ENCODE data around the gene SLC41A3.
"Not testable (repeated sequence)": the region's sequence is repeated elsewhere in the genome, so short reads cannot be mapped to it uniquely, and the experiment has no call there.

The SLC41A3 gene

DNA sequence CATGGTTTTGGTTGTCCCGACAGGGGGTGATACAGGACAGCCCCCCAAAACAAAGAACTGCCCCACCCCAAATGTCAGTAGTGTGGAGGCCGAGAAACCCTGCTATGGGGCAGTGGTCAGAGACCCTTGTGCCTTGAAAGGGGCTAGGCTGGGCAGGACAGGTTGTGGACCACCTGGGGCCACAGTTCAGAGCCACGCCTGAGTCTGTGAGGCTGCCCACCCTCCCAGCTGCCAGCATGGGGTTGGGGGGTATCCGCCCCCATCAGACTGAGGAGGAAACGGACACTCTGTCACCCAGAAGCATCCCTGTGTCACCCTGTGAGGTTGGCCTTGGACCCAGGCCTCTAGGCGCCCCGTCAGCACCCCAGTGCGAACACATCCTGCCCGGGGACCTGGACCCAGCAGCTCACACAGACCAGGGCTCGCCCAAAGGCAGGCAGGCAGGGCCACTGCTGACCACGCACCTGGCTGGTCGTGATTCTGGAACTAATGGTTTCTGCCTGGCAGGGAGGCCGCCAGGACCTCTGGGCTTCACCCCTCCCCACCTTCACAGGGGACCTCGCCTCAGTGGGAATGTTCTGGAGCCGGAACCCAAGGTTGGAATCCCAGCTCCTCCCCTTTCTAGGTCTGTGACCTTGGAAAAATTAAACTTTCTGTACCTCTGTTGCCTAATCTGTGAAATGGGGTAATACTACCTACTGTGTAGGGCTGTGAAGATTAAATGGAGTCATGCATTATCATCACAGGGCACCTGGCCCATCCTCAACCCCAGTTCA lies 1.4 kb downstream of the SLC41A3 start:
- DNase-seq (ENCODE audit: low read depth in 2 of 2), result no peak

DNA sequence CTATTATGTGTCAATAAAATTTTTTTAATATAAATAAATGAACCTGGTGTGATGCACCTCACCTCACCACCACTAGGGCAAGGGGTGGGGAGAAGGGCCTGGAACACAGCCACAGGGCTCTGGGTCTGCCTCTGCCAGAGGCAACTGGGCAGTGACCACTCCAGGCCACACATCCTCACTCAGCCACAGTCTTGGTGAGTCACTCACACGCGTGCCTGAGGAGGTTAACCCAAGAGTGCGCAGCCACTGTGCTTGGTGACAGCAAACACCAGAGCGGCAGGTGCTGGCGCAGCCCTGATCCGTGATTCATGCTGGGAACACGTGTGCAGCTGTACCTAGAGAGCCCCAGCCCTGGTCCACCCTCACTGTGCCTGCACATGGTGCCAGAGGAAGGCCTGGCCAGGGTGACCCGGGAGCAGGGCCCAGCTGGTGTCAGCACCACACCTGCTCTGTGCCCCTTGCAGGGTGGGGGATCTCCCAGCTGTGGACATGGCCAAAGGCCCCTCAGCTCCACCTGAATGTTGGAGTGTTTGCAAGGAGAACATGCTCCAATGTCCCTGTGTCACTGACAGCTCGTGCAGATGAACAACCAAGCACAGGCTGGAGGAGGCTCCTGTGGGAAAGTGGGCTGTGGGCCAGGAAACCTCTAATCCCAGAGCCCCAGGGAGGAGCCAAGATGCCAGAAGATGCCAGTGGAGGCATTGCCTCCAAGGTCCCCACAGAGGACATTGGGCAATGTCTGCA lies 2.1 kb downstream of the SLC41A3 start:
- DNase-seq (ENCODE audit: low read depth in 2 of 2), result no peak

GRCh38 chr3:126080970-126081369 lies 3.0 kb downstream of the SLC41A3 start:
- no peak for DNase-seq (ENCODE audit: low read depth in 2 of 2)

DNA sequence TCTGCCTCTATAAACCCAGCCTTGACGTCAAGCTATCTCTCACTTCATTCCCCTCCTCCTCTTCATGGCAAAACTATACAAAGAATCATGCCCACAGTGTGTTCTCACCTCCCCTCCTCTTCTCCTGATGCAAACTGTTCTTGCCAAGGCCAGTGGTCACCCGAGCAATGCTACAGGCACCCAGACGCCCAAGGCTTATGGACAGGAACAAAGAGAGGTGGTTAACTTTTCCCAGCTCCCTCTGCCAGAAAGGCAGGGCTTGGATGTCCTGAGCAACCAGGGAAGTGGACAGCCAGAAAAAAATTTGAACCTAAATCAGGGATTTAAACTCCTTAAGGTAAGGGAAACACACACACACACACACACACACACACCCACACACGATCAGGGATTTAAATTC lies 5.1 kb downstream of the SLC41A3 start:
- no peak for DNase-seq (ENCODE audit: low read depth in 2 of 2)

DNA sequence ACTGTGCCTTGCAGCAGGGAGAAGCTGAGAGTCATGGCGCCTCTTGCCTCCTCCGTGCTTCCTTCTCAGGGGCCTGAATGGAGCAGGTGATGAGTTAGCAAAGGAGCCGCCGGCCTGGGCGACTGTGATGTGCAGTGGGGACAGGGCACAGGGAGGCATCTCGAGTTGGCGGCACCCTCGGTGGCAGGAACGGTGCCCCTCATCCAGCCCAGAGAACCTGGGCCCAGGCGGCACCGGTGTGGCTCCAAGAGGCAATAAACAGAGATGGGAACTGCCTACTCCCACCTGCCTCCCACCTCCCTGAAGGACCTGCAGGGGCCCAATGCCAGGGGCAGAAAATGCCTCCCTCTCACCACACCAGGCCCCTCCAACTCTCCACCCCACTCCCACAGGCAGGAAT lies 6.2 kb downstream of the SLC41A3 start:
- DNase-seq (ENCODE audit: low read depth in 2 of 2), result no peak

- DNase-seq (ENCODE audit: low read depth in 2 of 2), result no peak
Measured at GRCh38 chr3:126076140-126076539, 7.8 kb downstream of the SLC41A3 start.

DNA sequence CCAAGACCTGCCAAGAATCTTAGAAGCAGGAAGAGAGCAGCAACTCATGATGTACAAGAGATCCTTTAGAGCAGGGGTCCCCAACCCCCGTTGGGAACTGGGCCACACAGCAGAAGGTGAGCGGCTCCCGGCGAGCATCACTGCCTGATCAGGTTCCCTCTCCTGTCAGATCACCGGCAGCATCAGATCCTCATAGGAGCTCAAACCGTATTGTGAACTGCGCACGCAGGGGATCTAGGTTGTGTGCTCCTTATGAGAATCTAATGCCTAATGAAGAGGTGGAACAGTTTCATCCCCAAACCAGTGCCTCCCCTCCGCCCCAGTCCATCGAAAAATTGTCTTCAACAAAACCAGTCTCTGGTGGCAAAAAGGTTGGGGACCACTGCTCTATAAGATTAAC lies 13.8 kb downstream of the SLC41A3 start:
- DNase-seq (ENCODE audit: low read depth in 2 of 2), result no peak

- DNase-seq (ENCODE audit: low read depth in 2 of 2), result no peak
Measured at GRCh38 chr3:126067959-126068358, 16.0 kb downstream of the SLC41A3 start.

GRCh38 chr3:126066676-126067075 lies 17.2 kb downstream of the SLC41A3 start:
- not testable (repeated sequence) for DNase-seq (ENCODE audit: low read depth in 2 of 2)

- DNase-seq (ENCODE audit: low read depth in 2 of 2), result no peak
Measured at GRCh38 chr3:126065876-126066275, 18.0 kb downstream of the SLC41A3 start.

GRCh38 chr3:126064627-126065258 lies 19.2 kb downstream of the SLC41A3 start:
- DNase-seq (ENCODE audit: low read depth in 2 of 2), result no peak

GRCh38 chr3:126063358-126063965 lies 20.5 kb downstream of the SLC41A3 start:
- DNase-seq (ENCODE audit: low read depth in 2 of 2), result no peak

- DNase-seq (ENCODE audit: low read depth in 2 of 2), result no peak
Measured at GRCh38 chr3:126061301-126062032, 22.5 kb downstream of the SLC41A3 start.

DNA sequence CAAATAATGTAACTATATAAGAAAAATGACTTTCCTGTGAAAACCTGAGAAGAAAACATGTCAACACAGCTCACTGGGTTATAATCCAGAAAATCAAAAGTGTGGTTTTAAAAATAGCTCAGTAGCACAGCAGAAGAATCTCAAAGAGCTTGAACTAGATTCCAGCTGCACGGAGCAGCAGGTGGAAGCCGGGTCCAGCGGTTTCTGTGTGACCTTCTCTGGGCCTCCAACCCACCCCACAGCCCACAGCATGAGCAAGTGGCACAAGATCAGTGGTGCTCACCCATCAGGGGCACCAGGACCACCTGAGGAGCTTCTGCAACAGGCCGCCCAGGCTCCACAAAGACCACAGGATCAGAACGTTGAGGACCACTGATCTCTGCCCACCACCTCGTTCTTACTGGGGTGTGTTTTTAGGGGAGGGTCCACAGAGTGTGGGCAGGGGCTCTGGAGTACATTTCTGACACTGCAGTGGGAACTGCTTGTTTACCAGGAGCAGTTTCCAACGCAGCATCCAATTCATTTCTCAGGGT lies 23.2 kb downstream of the SLC41A3 start:
- DNase-seq (ENCODE audit: low read depth in 2 of 2), result no peak

GRCh38 chr3:126058666-126059065 lies 25.3 kb downstream of the SLC41A3 start:
- no peak for DNase-seq (ENCODE audit: low read depth in 2 of 2)

DNA sequence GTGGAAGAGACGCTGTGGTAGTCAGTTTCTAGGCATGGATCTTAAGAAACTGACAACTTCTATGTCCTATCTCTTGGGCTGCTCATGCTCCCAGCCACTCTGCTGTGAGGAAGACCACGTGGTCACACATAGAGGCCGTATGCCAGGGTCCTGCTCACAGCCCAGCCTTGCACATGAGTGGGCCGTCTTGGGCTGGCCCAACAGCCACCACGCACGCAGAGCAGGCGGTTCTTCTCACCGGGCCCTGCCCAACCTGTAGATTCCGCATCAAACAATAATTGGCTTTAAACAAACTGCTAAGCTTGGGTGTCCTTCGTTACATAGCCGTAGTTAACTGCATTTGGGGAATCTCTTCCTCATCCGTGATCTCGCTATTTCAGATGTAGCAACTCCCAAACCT lies 26.0 kb downstream of the SLC41A3 start:
- DNase-seq (ENCODE audit: low read depth in 2 of 2), result no peak

DNA sequence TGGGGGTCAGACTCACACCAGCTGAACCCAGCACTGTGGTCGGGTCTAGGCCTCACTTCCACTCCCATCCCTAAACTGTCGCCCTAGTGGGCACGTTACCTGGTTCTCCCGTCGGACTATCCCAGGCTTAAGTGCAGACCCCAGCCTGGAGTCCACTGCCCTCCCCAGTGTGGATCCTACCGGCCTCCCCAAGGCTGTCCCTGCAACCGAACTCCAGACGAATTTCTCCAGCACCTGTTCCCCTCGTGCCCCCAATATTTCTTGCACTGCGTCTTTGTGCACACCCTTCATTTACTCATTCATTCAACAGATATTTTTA lies 26.5 kb downstream of the SLC41A3 start:
- DNase-seq (ENCODE audit: low read depth in 2 of 2), result no peak

- no peak for DNase-seq (ENCODE audit: low read depth in 2 of 2)
Measured at GRCh38 chr3:126056681-126057500, 27.0 kb downstream of the SLC41A3 start.

DNA sequence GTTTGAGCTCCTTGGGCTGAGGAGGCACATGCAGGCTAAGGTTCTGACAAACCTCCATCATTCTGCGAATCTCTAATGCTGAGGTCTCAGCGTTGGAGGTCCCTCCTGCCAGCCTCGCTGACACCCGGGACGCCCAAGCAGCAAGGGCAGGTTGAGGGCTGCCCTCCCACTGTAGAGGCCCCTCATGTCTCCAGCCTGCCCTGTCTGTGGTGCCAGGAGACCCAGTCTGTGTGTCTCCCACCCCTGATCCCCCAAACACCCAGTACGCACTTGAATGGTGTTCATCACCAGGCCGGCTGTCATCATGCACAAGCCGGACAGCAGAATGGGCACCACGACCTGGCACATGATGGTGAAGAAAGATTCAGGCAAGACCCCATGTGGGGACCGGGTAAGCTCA lies 27.8 kb downstream of the SLC41A3 start:
- DNase-seq (ENCODE audit: low read depth in 2 of 2), result no peak

DNA sequence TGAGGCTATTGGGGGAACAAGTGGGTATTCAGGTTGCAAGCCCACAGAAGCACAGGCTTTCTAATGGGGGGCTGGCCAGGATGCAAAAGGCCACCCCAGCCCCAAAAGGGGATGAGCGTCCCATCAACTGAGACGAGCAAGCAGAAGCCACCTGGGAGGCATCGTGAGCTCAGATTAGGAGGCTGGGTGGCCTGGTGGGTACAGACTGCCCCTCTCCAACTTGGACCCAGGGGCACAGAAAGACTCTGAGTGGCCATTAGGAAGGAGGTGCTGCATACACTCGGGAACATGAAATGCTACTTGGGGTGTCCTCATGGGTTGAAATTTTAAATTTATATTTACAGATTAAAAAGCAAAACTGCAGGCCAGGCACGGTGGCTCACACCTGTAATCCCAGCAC lies 29.1 kb downstream of the SLC41A3 start:
- DNase-seq (ENCODE audit: low read depth in 2 of 2), result no peak
